Measurements from ENCODE around the gene TFIP11. TPM values are rescaled to one million over a fixed set of nuclear protein-coding genes. Genes with fewer than 3 reads are reported as not detected.

TFIP11 gene
- total and polyA plus RNA-seq, 2 of the 8 experiments (the other 6 are each of a cell fraction or from before 2014, with no cell fraction given) = 18.1 to 28.3 TPM

- H4K8ac ChIP-seq (ENCODE audit: extremely low read depth, insufficient read depth, low read length) = no peak overlapping the region
- no peaks in the 10 kb centered on the region for H3K23me2 ChIP-seq (ENCODE audit: low read depth, low read length)
- FAIRE-seq (no peak), DNase-seq (ENCODE audit: low read depth in 1 of 2, low spot score in 2 of 2) (no peak)
- no peak overlapping the region for H3K4me2 ChIP-seq (ENCODE audit: insufficient read depth in 1 of 2, low read depth in 2 of 2, low read length in 2 of 2)
- no peak overlapping the region for H2AFZ ChIP-seq (ENCODE audit: low read length)
- ChIA-PET POLR2A (ENCODE audit: partially characterized antibody) (interaction anchor here (0.9 to 1.9 kb wide), 4 partner anchors 12 to 48 kb away, joined by 3 to 4 read pairs (median 3); partner anchors contain the start of gene TFIP11), CTCF (ENCODE audit: partially characterized antibody) (interaction anchor here (1.0 to 1.7 kb wide), 4 partner anchors 9 to 129 kb away, joined by 3 to 5 read pairs (median 4); no protein-coding TSS in a partner anchor)
- H2AK5ac ChIP-seq (ENCODE audit: low read depth, low read length) = no peak overlapping the region
- H2BK12ac ChIP-seq (ENCODE audit: low read depth, low read length) = no peak overlapping the region
- H2BK120ac ChIP-seq (replicated peaks; ENCODE audit: low read depth, low read length) = no peak overlapping the region
- no peak overlapping the region for H3K4me3 ChIP-seq (ENCODE audit: extremely low read depth in 1 of 4, insufficient read depth in 2 of 4, low read depth in 3 of 4, low read length in 4 of 4)
- H2BK5ac ChIP-seq (ENCODE audit: low read depth, low read length) = no peak overlapping the region
- no peak overlapping the region for H3K23ac ChIP-seq (ENCODE audit: insufficient read length)
- no peak overlapping the region for H3K9ac ChIP-seq (replicated peaks in 1 of 4; ENCODE audit: extremely low read depth in 1 of 4, low read depth in 3 of 4, low read length in 3 of 4)
- H2BK15ac ChIP-seq (ENCODE audit: low read length) = no peak overlapping the region
- H3K27ac ChIP-seq (ENCODE audit: low read depth, low read length) = no peak overlapping the region
- no peak overlapping the region for H3K18ac ChIP-seq (ENCODE audit: extremely low read depth, low read length)
- peaks cover 10 to 49% (median 23%) of the 10 kb centered on the region in 4 experiments for H3K36me3 ChIP-seq (ENCODE audit: control insufficient read depth in 2 of 4, insufficient read depth in 4 of 4, low read length in 3 of 4)
- H3K9me3 ChIP-seq (ENCODE audit: insufficient read depth in 2 of 2, low read depth in 1 of 2, low read length in 1 of 2) = no peaks in the 10 kb centered on the region
- H4K91ac ChIP-seq (replicated peaks; ENCODE audit: insufficient read length, low read length) = no peak overlapping the region
- TF ChIP-seq ATF2 (IDR thresholded peaks at IDR 0.05; ENCODE audit: low read length) (no peak), RNF2 (IDR thresholded peaks at IDR 0.05; ENCODE audit: borderline replicate concordance, low read depth, low read length, missing control alignments, poor library complexity, severe bottlenecking) (no peak), CREB1 (IDR thresholded peaks at IDR 0.05) (no peak), RAD21 (IDR thresholded peaks at IDR 0.05 in 1 of 2, conservative IDR thresholded peaks at IDR 0.05 in 1 of 2; ENCODE audit: low read depth in 2 of 2, low read length in 2 of 2) (no peak)
- peaks cover 7 to 9% of the 10 kb centered on the region in 2 experiments for H4K20me1 ChIP-seq (replicated peaks in 1 of 2; ENCODE audit: control insufficient read depth in 1 of 2, insufficient read depth in 2 of 2, low read length in 2 of 2)
- H3K4me1 ChIP-seq (replicated peaks in 1 of 4; ENCODE audit: control insufficient read depth in 3 of 4, insufficient read depth in 4 of 4, low read length in 3 of 4) = no peaks in the 10 kb centered on the region
- no peaks in the 10 kb centered on the region for H3K27me3 ChIP-seq (replicated peaks in 1 of 4; ENCODE audit: control insufficient read depth in 3 of 4, extremely low read depth in 1 of 4, insufficient read depth in 3 of 4, low read length in 3 of 4)
- 90% methylated on average over 11 of the region's 12 CpGs; no CpG with 5 or more reads in 1 of the 2 experiments for WGBS, 2 experiments (ENCODE audit: extremely low coverage in 1 of 2, insufficient coverage in 1 of 2, insufficient read length in 1 of 2, insufficient replicate concordance in 2 of 2, low coverage in 1 of 2, low lambda C conversion rate in 2 of 2, missing lambda C conversion rate in 1 of 2)
- no peak overlapping the region for H3K56ac ChIP-seq (replicated peaks; ENCODE audit: insufficient read length, low read depth, low read length)
- no peak overlapping the region for H3K14ac ChIP-seq (ENCODE audit: insufficient read length)
- H3K4ac ChIP-seq (replicated peaks; ENCODE audit: insufficient read length, low read depth, low read length) = no peak overlapping the region
- H2BK20ac ChIP-seq (ENCODE audit: low read length) = no peak overlapping the region
- H3K79me2 ChIP-seq (ENCODE audit: control insufficient read depth in 1 of 2, insufficient read depth in 2 of 2, low read length in 2 of 2) = peaks cover 0 to 7% of the 10 kb centered on the region in 2 experiments; a peak in 2 of 4 replicates
- H3K79me1 ChIP-seq (ENCODE audit: low read depth, low read length) = peaks cover 3% of the 10 kb centered on the region
- no peak overlapping the region for H4K5ac ChIP-seq (ENCODE audit: insufficient read length, low read depth, low read length)
Observed at GRCh38 chr22:26536056-26536761, 23.9 kb upstream of the TFIP11 start.
